Psoas muscle (tissue), 8 donors: ENCODE data around the gene IGF1R. TPM values are rescaled to one million over a fixed set of nuclear protein-coding genes. Genes with fewer than 3 reads are reported as not detected.

Experiments used
- ATAC-seq, 4 donors: fragments of 200-7000 bp; cut with Tn5 transposase; one replicate each; pipeline ENCODE4 v1.9.1; 2020; ENCODE audit warnings: moderate library complexity in 3 of 4, mild to moderate bottlenecking in 2 of 4
- DNase-seq, 2 donors: peaks; one replicate each; pipeline ENCODE4 v3.0.0-alpha.2; 2020
- H3K27ac ChIP-seq: fragments of 200-600 bp; one replicate; pipeline ENCODE4 v1.8.0; 2022
- H3K27me3 ChIP-seq, 3 donors: fragments of 200-600 bp in 1 of 3; one replicate each; pipeline versions ENCODE4 v1.6.1 to v1.8.0; 2013 to 2022; ENCODE audit warnings: low read length in 2 of 3, mild to moderate bottlenecking in 2 of 3, moderate library complexity in 1 of 3; ENCODE audit not compliant: insufficient read depth in 3 of 3
- H3K36me3 ChIP-seq, 2 donors: fragments of 200-600 bp in 1 of 2; one replicate each; pipeline versions ENCODE4 v1.6.1 to v1.8.0; 2013 to 2022; ENCODE audit warnings: low read depth in 1 of 2, mild to moderate bottlenecking in 1 of 2, moderate library complexity in 1 of 2; ENCODE audit not compliant: insufficient read depth in 1 of 2
- H3K4me1 ChIP-seq: fragments of 200-600 bp; one replicate; pipeline ENCODE4 v1.8.0; 2022
- H3K4me3 ChIP-seq: fragments of 200-600 bp; one replicate; pipeline ENCODE4 v1.8.0; 2022; ENCODE audit warnings: mild to moderate bottlenecking
- H3K9me3 ChIP-seq: fragments of 200-600 bp; one replicate; pipeline ENCODE4 v1.8.0; 2022
- CTCF ChIP-seq: fragments of 200-600 bp; IDR thresholded peaks from one replicate; pipeline ENCODE4 v1.8.0; 2022; ENCODE audit warnings: antibody characterized with exemption
- WGBS, 3 donors: extraction: QIAGEN DNeasy Blood & Tissue Kit; methylation state at CpG; one replicate each; pipeline versions ENCODE4 v1.1.6 to v1.1.7; 2013; 5-methylcytosine and 5-hydroxymethylcytosine counted together
- intact Hi-C, 2 donors: fragments of 100-400 bp; cut with DNase I; formaldehyde crosslinking; loops; one replicate each; pipeline versions ENCODE4 v1.11.0 to v1.14.2; 2022
- polyA plus RNA-seq, 3 donors: library from polyadenylated mRNA; stranded (reverse); fragments of 200-250 nt; gene quantifications; one replicate each; pipeline ENCODE4 v1.2.3, GENCODE V29; 2013
- total RNA-seq, 4 donors: library from RNA; stranded (reverse); fragmentation: NEBNext Ultra II Directional in 2 of 4; extraction: Animal tissue kit (Norgen Biotek cat#: 25700) in 2 of 4; gene quantifications; one replicate each; pipeline versions ENCODE4 v1.2.1 to v1.2.4, GENCODE V29; 2021 to 2023
- donor health status: healthy with polysubstance abuse.
- donor health status: DM: no; HTN: no; CAD: no; lungs with moderate emphysema.
- donor health status: Bipolar disorder and iron deficiency.
- donor health status: healthy.
- donor health status: DM: yes; HTN: yes; CAD: no.
- donor health status: DM: no; HTN: no; CAD: no.
- donor health status: DM: no; HTN: no; CAD: no.
- donor health status: DM: yes; HTN: yes; CAD: no.

Gene IGF1R
- total and polyA plus RNA-seq, 7 donors: 2.1 to 20.4 (median 12.0) TPM

- Histone ChIP-seq H3K27me3 (no peaks in the 10 kb centered on the region), H3K36me3 (no peaks in the 10 kb centered on the region), H3K27ac (no peak overlapping the region), H3K4me3 (no peak overlapping the region), H3K4me1 (no peaks in the 10 kb centered on the region), H3K9me3 (no peaks in the 10 kb centered on the region)
- TF ChIP-seq CTCF: no peak
- WGBS, 3 donors: 93 to 98% (median 97%) methylated on average over 2 of the region's 2 CpGs
- intact Hi-C loops: no loop called here
- DNase-seq (no peak), ATAC-seq (no peak)
These were observed 169.4 kb downstream of the IGF1R start for GRCh38 chr15:98817745-98818144.

GRCh38 chr15:98823012-98823458 is 174.7 kb downstream of the IGF1R start:
- intact Hi-C loops: no loop called here
- no peak overlapping the region for H3K27ac ChIP-seq
- TF ChIP-seq CTCF: no peak
- no peak overlapping the region for H3K4me3 ChIP-seq
- DNase-seq: no peak
- H3K9me3 ChIP-seq: peaks cover 12% of the 10 kb centered on the region
- no peaks in the 10 kb centered on the region for H3K36me3 ChIP-seq
- no peaks in the 10 kb centered on the region for H3K27me3 ChIP-seq
- peaks cover 3% of the 10 kb centered on the region for H3K4me1 ChIP-seq
- ATAC-seq: no peak
- WGBS, 3 donors: 44 to 71% (median 47%) methylated on average over 2 of the region's 2 CpGs

GRCh38 chr15:98823616-98824015 is 175.3 kb downstream of the IGF1R start:
- Histone ChIP-seq H3K27me3 (no peaks in the 10 kb centered on the region), H3K36me3 (no peaks in the 10 kb centered on the region), H3K4me1 (peaks cover 3% of the 10 kb centered on the region), H3K9me3 (peaks cover 18% of the 10 kb centered on the region), H3K27ac (no peak overlapping the region), H3K4me3 (no peak overlapping the region)
- intact Hi-C loops: no loop called here
- TF ChIP-seq CTCF: no peak
- DNase-seq: no peak
- ATAC-seq: no peak

GRCh38 chr15:98824595-98824994 is 176.3 kb downstream of the IGF1R start:
- DNase-seq (no peak), ATAC-seq (no peak)
- H3K4me3 ChIP-seq: no peak overlapping the region
- no peak for TF ChIP-seq CTCF
- no peak overlapping the region for H3K27ac ChIP-seq
- 96 to 98% (median 96%) methylated on average over 10 of the region's 10 CpGs for WGBS, 3 donors
- H3K4me1 ChIP-seq: peaks cover 3% of the 10 kb centered on the region
- peaks cover 27% of the 10 kb centered on the region for H3K9me3 ChIP-seq
- intact Hi-C loops: no loop called here
- no peaks in the 10 kb centered on the region for H3K36me3 ChIP-seq
- no peaks in the 10 kb centered on the region for H3K27me3 ChIP-seq

GRCh38 chr15:98826658-98827057 is 178.3 kb downstream of the IGF1R start:
- Histone ChIP-seq H3K27ac (no peak overlapping the region), H3K27me3 (no peaks in the 10 kb centered on the region), H3K9me3 (peaks cover 45% of the 10 kb centered on the region), H3K4me3 (no peak overlapping the region), H3K4me1 (peaks cover 3% of the 10 kb centered on the region), H3K36me3 (no peaks in the 10 kb centered on the region)
- WGBS, 3 donors: 86 to 91% (median 90%) methylated on average over 3 of the region's 3 CpGs
- ATAC-seq (no peak), DNase-seq (no peak)
- no peak for TF ChIP-seq CTCF
- intact Hi-C loops: no loop called here
